NCI-H226 (cell line): ENCODE results near the gene COIL.
"Not testable (repeated sequence)": the region's sequence is repeated elsewhere in the genome, so short reads cannot be mapped to it uniquely, and the experiment has no call there.

Source experiments
- DNase-seq: peaks from one replicate; pipeline ENCODE4 v3.0.0-alpha.2; 2015

COIL gene

GRCh38 chr17:56978441-56979090 lies 17.7 kb upstream of the COIL start:
- DNase-seq, result no peak

- peak; percentile 40 for DNase-seq
Observed at GRCh38 chr17:56977673-56978395, 17.0 kb upstream of the COIL start, which contains the start of gene SCPEP1. Gene SCPEP1 (plus strand): TSS chr17:56978131. CDS start chr17:56978160, 29 bp downstream.

- no peak for DNase-seq
Observed at GRCh38 chr17:56976941-56977608, 16.2 kb upstream of the COIL start.

- no peak for DNase-seq
Observed at GRCh38 chr17:56975656-56976055, 14.8 kb upstream of the COIL start.

- DNase-seq, result no peak
Observed at GRCh38 chr17:56974055-56974454, 13.2 kb upstream of the COIL start.

GRCh38 chr17:56973520-56973919 lies 12.7 kb upstream of the COIL start:
- no peak for DNase-seq

- DNase-seq, result no peak
Observed at GRCh38 chr17:56972111-56972730, 11.4 kb upstream of the COIL start.

- DNase-seq, result no peak
Observed at GRCh38 chr17:56970974-56971373, 10.1 kb upstream of the COIL start.

- DNase-seq, result no peak
Observed at GRCh38 chr17:56966338-56966737, 5.5 kb upstream of the COIL start.

GRCh38 chr17:56965681-56966080 lies 4.8 kb upstream of the COIL start:
- DNase-seq, result not testable (repeated sequence)

- DNase-seq, result not testable (repeated sequence)
Observed at GRCh38 chr17:56965241-56965640, 4.4 kb upstream of the COIL start.

- no peak for DNase-seq
Observed at GRCh38 chr17:56956992-56957391, 3.9 kb downstream of the COIL start.

- no peak for DNase-seq
Observed at GRCh38 chr17:56949595-56949994, 11.3 kb downstream of the COIL start.

GRCh38 chr17:56948491-56948890 lies 12.4 kb downstream of the COIL start:
- DNase-seq, result peak; percentile 5

GRCh38 chr17:56947741-56948140 lies 13.1 kb downstream of the COIL start:
- DNase-seq, result no peak

- DNase-seq, result no peak
Observed at GRCh38 chr17:56945938-56946505, 14.8 kb downstream of the COIL start.

GRCh38 chr17:56943505-56944125 lies 17.2 kb downstream of the COIL start:
- no peak for DNase-seq

GRCh38 chr17:56939869-56940484 lies 20.9 kb downstream of the COIL start:
- peak; percentile 30 for DNase-seq

- DNase-seq, result peak; percentile 19
Observed at GRCh38 chr17:56938206-56938605, 22.6 kb downstream of the COIL start.

GRCh38 chr17:56937687-56938086 lies 23.2 kb downstream of the COIL start:
- DNase-seq, result no peak

- no peak for DNase-seq
Observed at GRCh38 chr17:56936697-56937322, 24.0 kb downstream of the COIL start.

GRCh38 chr17:56935461-56935860 lies 25.4 kb downstream of the COIL start:
- no peak for DNase-seq
